OCI-LY7 (cell line): ENCODE data around the gene CFAP161. TPM values are rescaled to one million over a fixed set of nuclear protein-coding genes. Genes with fewer than 3 reads are reported as not detected.

Source experiments
- BruUV-seq: library from RNA; stranded (reverse); fragments of 400-500 nt; replicated peaks from 2 replicates; lab custom pipeline; 2021; lab: Mats Ljungman, UMichigan
- CTCF ChIA-PET: fragments of 300-600 bp; sonication (Branson Sonifier 250); formaldehyde crosslinking; loops from one replicate; lab custom pipeline; 2022; ENCODE audit warnings: antibody characterized with exemption; ENCODE audit not compliant: unreplicated experiment; lab: Charles Lee
- POLR2A ChIA-PET: fragments of 300-600 bp; sonication (Branson Sonifier 250); formaldehyde crosslinking; loops from one replicate; lab custom pipeline; 2022; ENCODE audit warnings: antibody characterized with exemption; lab: Charles Lee
- DNase-seq: peaks from one replicate; pipeline ENCODE4 v3.0.0-alpha.2; 2015; ENCODE audit warnings: low spot score
- H2AFZ ChIP-seq: fragments of 200-600 bp; sonication (generic), shearing (Covaris generic); 2 replicates; pipeline ENCODE4 v1.6.1; 2014; ENCODE audit warnings: mild to moderate bottlenecking, antibody characterized with exemption, low read length, moderate library complexity
- H3K27ac ChIP-seq: fragments of 200-600 bp; sonication (generic); 2 replicates; pipeline ENCODE4 v1.5.1; 2014; ENCODE audit warnings: mixed run types, low read depth, mild to moderate bottlenecking, moderate library complexity, low read length, inconsistent platforms; ENCODE audit not compliant: poor library complexity, severe bottlenecking
- H3K36me3 ChIP-seq: fragments of 200-600 bp; sonication (generic); 2 replicates; pipeline ENCODE4 v1.6.1; 2014; ENCODE audit warnings: mild to moderate bottlenecking, antibody characterized with exemption, low read length, moderate library complexity, mixed read lengths; ENCODE audit not compliant: insufficient read depth
- H3K4me1 ChIP-seq: fragments of 200-600 bp; sonication (generic); 2 replicates; pipeline ENCODE4 v1.5.1; 2014; ENCODE audit warnings: mild to moderate bottlenecking, low read length; ENCODE audit not compliant: insufficient read depth, poor library complexity, severe bottlenecking
- H3K4me2 ChIP-seq: fragments of 200-600 bp; sonication (generic); 2 replicates; pipeline ENCODE4 v1.6.1; 2014; ENCODE audit warnings: mild to moderate bottlenecking, low read length
- H3K4me3 ChIP-seq: fragments of 200-600 bp; sonication (generic); 2 replicates; pipeline ENCODE4 v1.5.1; 2014; ENCODE audit warnings: mild to moderate bottlenecking, low read depth, low read length; ENCODE audit not compliant: poor library complexity, severe bottlenecking
- H3K79me2 ChIP-seq: fragments of 200-600 bp; sonication (generic); 2 replicates; pipeline ENCODE4 v1.6.1; 2016; ENCODE audit warnings: low read depth, mild to moderate bottlenecking, low read length, moderate library complexity, mixed read lengths; ENCODE audit not compliant: insufficient read depth
- H3K9me2 ChIP-seq: fragments of 200-600 bp; sonication (generic); 2 replicates; pipeline ENCODE4 v1.6.1; 2016; ENCODE audit warnings: mild to moderate bottlenecking, low read length, mixed read lengths; ENCODE audit not compliant: insufficient read depth
- H3K9me3 ChIP-seq: fragments of 200-600 bp; sonication (generic); 2 replicates; pipeline ENCODE4 v1.6.1; 2014; ENCODE audit warnings: mild to moderate bottlenecking, mixed run types, low read length, mixed read lengths
- H4K20me1 ChIP-seq: fragments of 200-600 bp; sonication (generic); 2 replicates; pipeline ENCODE4 v1.6.1; 2014; ENCODE audit warnings: mild to moderate bottlenecking, antibody characterized with exemption, low read length, moderate library complexity, mixed read lengths; ENCODE audit not compliant: insufficient read depth
- CTCF ChIP-seq: fragments of 200-600 bp; sonication (generic); conservative IDR thresholded peaks from 2 replicates; pipeline ENCODE4 v1.5.1; 2014; ENCODE audit warnings: mild to moderate bottlenecking, antibody characterized with exemption, low read length, moderate library complexity, mixed read lengths
- EZH2phosphoT487 ChIP-seq: fragments of 200-600 bp; sonication (generic); IDR thresholded peaks from 2 replicates; pipeline ENCODE4 v1.6.1; 2018; ENCODE audit warnings: low read depth, borderline replicate concordance, mild to moderate bottlenecking, mixed run types, antibody characterized with exemption, low read length, moderate library complexity, mixed read lengths
- intact Hi-C: fragments of 100-400 bp; cut with micrococcal nuclease; formaldehyde crosslinking; loops from one replicate; pipeline ENCODE4 v1.10.0; 2022; ENCODE audit not compliant: unreplicated experiment
- total RNA-seq, 2 experiments: library from RNA; depleted of rRNA in 1 of 2; stranded (reverse); fragments of >200 nt in 1 of 2; shearing (Covaris generic) in 1 of 2; gene quantifications; 2 replicates each; pipeline ENCODE4 v1.2.3, GENCODE V29; 2014 to 2022

Gene CFAP161
- total RNA-seq, 2 experiments from 2014 or later, result not detected

- TF ChIP-seq CTCF (no peak), EZH2phosphoT487 (no peak)
- no peak overlapping the region for H2AFZ ChIP-seq
- POLR2A ChIA-PET, result interaction anchor here (0.7 to 1.0 kb wide), 2 partner anchors 65 to 153 kb away, joined by 3 read pairs; no protein-coding TSS in a partner anchor
- no peaks in the 10 kb centered on the region for H3K36me3 ChIP-seq
- no peak overlapping the region for H3K27ac ChIP-seq
- CTCF ChIA-PET, result no interaction called here
- no TSS peak for BruUV-seq
- H3K9me2 ChIP-seq, result no peaks in the 10 kb centered on the region
- no peaks in the 10 kb centered on the region for H4K20me1 ChIP-seq
- no peaks in the 10 kb centered on the region for H3K4me1 ChIP-seq
- no peaks in the 10 kb centered on the region for H3K79me2 ChIP-seq
- intact Hi-C loops, result no loop called here
- H3K4me2 ChIP-seq, result no peak overlapping the region
- no peak for DNase-seq
- H3K9me3 ChIP-seq, result no peaks in the 10 kb centered on the region
- no peak overlapping the region for H3K4me3 ChIP-seq
Measured at GRCh38 chr15:81113204-81113657, 20.8 kb upstream of the CFAP161 start.

- no peak overlapping the region for H3K27ac ChIP-seq
- ChIA-PET POLR2A (interaction anchor here (0.7 kb wide), 1 partner anchor 65 kb away, joined by 3 read pairs; no protein-coding TSS in a partner anchor), CTCF (interaction anchor here (0.7 kb wide), 1 partner anchor 152 kb away, joined by 3 read pairs; no protein-coding TSS in a partner anchor)
- H4K20me1 ChIP-seq, result no peaks in the 10 kb centered on the region
- DNase-seq, result no peak
- H3K36me3 ChIP-seq, result no peaks in the 10 kb centered on the region
- no peaks in the 10 kb centered on the region for H3K79me2 ChIP-seq
- no peak overlapping the region for H2AFZ ChIP-seq
- no peak overlapping the region for H3K4me2 ChIP-seq
- H3K9me2 ChIP-seq, result no peaks in the 10 kb centered on the region
- no peaks in the 10 kb centered on the region for H3K4me1 ChIP-seq
- TF ChIP-seq CTCF, result no peak
- TF ChIP-seq EZH2phosphoT487, result no peak
- no peak overlapping the region for H3K4me3 ChIP-seq
- no peaks in the 10 kb centered on the region for H3K9me3 ChIP-seq
- intact Hi-C loops, result no loop called here
- no TSS peak for BruUV-seq
Measured at GRCh38 chr15:81113861-81114291, 20.2 kb upstream of the CFAP161 start.

DNA sequence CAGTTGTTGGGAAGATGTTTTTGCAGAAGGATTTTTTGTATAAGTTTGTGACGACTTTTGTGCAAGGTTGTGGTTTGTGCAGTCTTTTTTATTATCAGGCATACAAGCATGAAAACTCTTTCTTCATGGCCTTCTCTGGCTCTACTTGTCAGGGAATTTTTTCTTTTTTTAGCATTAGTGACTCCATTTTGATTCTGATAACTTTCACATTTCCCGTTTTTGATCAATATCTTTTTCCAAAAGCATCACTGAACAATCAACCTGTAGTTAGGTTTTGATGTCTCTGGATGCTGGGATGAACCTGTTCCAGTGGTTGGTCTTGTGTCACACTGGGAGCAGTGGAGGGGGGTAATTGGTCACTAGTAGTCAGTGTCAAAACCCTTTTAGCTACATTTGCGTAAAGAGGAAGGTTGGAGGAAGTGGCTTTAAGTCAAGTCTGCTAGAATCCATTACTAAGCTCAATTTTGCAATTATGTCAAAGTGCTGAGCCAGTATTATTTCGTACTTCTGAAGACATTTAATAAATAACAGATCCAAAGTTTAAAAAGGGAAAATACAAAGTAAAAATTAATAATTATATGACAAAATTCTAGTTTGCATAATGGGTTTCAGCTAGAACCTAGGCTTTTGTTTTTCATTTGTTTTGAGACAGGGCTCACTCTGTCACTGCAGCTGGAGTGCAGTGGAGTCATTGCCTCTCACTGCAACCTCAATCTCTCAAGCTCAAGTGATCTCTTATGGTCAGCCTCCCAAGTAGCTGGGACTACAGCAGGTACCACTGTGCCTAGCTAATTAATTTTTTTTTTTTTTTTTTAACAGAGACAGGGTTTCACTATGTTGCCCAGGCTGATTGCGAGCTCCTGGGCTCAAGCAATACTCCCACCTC lies 18.8 kb upstream of the CFAP161 start:
- Histone ChIP-seq H3K36me3 (no peaks in the 10 kb centered on the region), H3K79me2 (no peaks in the 10 kb centered on the region), H3K4me1 (no peaks in the 10 kb centered on the region), H3K4me3 (no peak overlapping the region), H3K27ac (no peak overlapping the region), H3K9me2 (no peaks in the 10 kb centered on the region), H3K4me2 (no peak overlapping the region), H2AFZ (no peak overlapping the region), H3K9me3 (no peaks in the 10 kb centered on the region), H4K20me1 (no peaks in the 10 kb centered on the region)
- no TSS peak for BruUV-seq
- ChIA-PET POLR2A (interaction anchor here (0.7 kb wide), 1 partner anchor 53 kb away, joined by 4 read pairs; no protein-coding TSS in a partner anchor), CTCF (no interaction called here)
- DNase-seq, result no peak
- no peak for TF ChIP-seq EZH2phosphoT487
- no peak for TF ChIP-seq CTCF
- intact Hi-C loops, result no loop called here
